Spleen (tissue), 7 donors: ENCODE results near the gene VWA3B.
"Not testable (repeated sequence)": the region's sequence is repeated elsewhere in the genome, so short reads cannot be mapped to it uniquely, and the experiment has no call there.

Experiments
- POLR2A ChIP-seq, 3 donors: fragments of 450-650 bp; IDR thresholded peaks; one replicate each; pipeline ENCODE4 v1.5.1; 2017; ENCODE audit warnings: antibody characterized with exemption in 3 of 3, mild to moderate bottlenecking in 1 of 3
- POLR2AphosphoS5 ChIP-seq, 3 donors: sonication (generic); formaldehyde crosslinking; IDR thresholded peaks; one replicate each; pipeline ENCODE4 v1.5.1; 2017; ENCODE audit warnings: antibody characterized with exemption in 3 of 3
- TF ChIP-seq, protein P1 (sequence below), 11 experiments: fragments of 200-600 bp in 7 of 11; fragments of 450-650 bp in 4 of 11; sonication (generic) in 4 of 11; IDR thresholded peaks in 8 of 11; conservative IDR thresholded peaks in 3 of 11; 1 replicate in 7 of 11; 2 replicates in 4 of 11; pipeline versions ENCODE4 v1.4.0 to v1.8.0; 2016 to 2021; ENCODE audit warnings: antibody characterized with exemption in 11 of 11, inconsistent platforms in 4 of 11, mild to moderate bottlenecking in 1 of 11
- donor health status: DM: no; HTN: no; CAD: no; lungs with moderate emphysema.
- donor health status: DM: no; HTN: no; CAD: no.
- donor health status: DM: no; HTN: no; CAD: no.

DNA sequence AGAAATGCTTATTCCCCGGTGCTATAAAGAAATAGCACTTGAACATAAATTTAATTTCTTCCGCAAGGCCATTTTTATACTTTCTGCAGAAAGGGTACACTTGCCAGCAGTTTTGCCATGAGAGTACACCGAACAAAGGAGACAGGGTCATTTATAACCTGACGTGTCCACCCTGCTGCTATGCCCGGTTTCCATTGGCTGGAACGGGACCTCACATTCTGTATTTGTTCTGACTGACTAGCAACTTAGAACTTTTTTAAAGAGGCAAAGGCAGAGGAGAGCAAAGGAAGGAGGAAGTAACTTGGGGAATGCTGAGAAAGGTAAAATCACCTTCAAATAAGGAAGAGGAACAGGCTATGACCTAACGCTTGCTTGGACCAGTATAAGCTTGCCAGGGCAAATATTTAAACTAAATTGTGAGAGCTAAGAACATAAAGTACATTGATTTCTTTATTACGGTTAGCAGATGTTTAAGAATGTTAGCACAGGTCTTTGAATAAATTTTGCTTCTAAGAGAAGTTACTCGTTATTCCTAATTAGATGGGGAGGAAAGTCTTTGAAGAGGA, 220.2 kb downstream of the VWA3B start:
- TF ChIP-seq, protein P1, sequence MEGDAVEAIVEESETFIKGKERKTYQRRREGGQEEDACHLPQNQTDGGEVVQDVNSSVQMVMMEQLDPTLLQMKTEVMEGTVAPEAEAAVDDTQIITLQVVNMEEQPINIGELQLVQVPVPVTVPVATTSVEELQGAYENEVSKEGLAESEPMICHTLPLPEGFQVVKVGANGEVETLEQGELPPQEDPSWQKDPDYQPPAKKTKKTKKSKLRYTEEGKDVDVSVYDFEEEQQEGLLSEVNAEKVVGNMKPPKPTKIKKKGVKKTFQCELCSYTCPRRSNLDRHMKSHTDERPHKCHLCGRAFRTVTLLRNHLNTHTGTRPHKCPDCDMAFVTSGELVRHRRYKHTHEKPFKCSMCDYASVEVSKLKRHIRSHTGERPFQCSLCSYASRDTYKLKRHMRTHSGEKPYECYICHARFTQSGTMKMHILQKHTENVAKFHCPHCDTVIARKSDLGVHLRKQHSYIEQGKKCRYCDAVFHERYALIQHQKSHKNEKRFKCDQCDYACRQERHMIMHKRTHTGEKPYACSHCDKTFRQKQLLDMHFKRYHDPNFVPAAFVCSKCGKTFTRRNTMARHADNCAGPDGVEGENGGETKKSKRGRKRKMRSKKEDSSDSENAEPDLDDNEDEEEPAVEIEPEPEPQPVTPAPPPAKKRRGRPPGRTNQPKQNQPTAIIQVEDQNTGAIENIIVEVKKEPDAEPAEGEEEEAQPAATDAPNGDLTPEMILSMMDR (IDR thresholded peaks at IDR 0.05 in 8 of 11, conservative IDR thresholded peaks at IDR 0.05 in 3 of 11) = not testable (repeated sequence)
- TF ChIP-seq POLR2AphosphoS5, POLR2A (IDR thresholded peaks at IDR 0.05): not testable (repeated sequence)
